Immature natural killer cell (primary cell): ENCODE results near the gene IGSF9. TPM values are rescaled to one million over a fixed set of nuclear protein-coding genes. Genes with fewer than 3 reads are reported as not detected.

Experiments used
- DNase-seq, 3 donors: peaks; one replicate each; pipeline ENCODE4 v3.0.0; 2022; ENCODE audit warnings: mixed read lengths in 1 of 3
- H3K27ac Mint-ChIP-seq, 6 donors: one replicate each; pipeline ENCODE4 v1.8.0; 2020; ENCODE audit warnings: mixed read lengths in 6 of 6, mild to moderate bottlenecking in 5 of 6, inconsistent platforms in 4 of 6, moderate library complexity in 3 of 6
- H3K27me3 Mint-ChIP-seq, 3 donors: one replicate each; pipeline ENCODE4 v1.8.0; 2020 to 2021; ENCODE audit warnings: low read depth in 3 of 3, mild to moderate bottlenecking in 3 of 3, mixed read lengths in 3 of 3, moderate library complexity in 3 of 3, inconsistent platforms in 1 of 3
- H3K36me3 Mint-ChIP-seq, 3 donors: one replicate each; pipeline ENCODE4 v1.8.0; 2020; ENCODE audit warnings: mixed read lengths in 3 of 3, inconsistent platforms in 2 of 3, mild to moderate bottlenecking in 2 of 3
- H3K4me1 Mint-ChIP-seq, 2 donors: one replicate each; pipeline ENCODE4 v1.8.0; 2020; ENCODE audit warnings: inconsistent platforms in 2 of 2, mild to moderate bottlenecking in 2 of 2, mixed read lengths in 2 of 2, moderate library complexity in 1 of 2
- H3K4me3 Mint-ChIP-seq, 5 donors: one replicate each; pipeline ENCODE4 v1.8.0; 2020; ENCODE audit warnings: mild to moderate bottlenecking in 5 of 5, mixed read lengths in 5 of 5, inconsistent platforms in 3 of 5, moderate library complexity in 3 of 5
- H3K9me3 Mint-ChIP-seq, 6 donors: one replicate each; pipeline ENCODE4 v1.8.0; 2020; ENCODE audit warnings: mild to moderate bottlenecking in 6 of 6, mixed read lengths in 6 of 6, inconsistent platforms in 4 of 6, moderate library complexity in 3 of 6
- polyA plus RNA-seq, 3 donors: library from polyadenylated mRNA; unstranded; fragments of 300-500 nt; fragmentation: Illumina TruSeq; gene quantifications; one replicate each; pipeline ENCODE4 v1.2.3, GENCODE V29; 2021

Gene IGSF9
- polyA plus RNA-seq, 3 donors from 2014 or later, result not detected

GRCh38 chr1:159938211-159938852 is 7.1 kb downstream of the IGSF9 start:
- Mint-ChIP-seq H3K4me1 (peaks cover 0 to 4% of the 10 kb centered on the region in 2 donors), H3K27me3 (peaks cover 4 to 14% (median 10%) of the 10 kb centered on the region in 3 donors), H3K27ac (no peak overlapping the region), H3K9me3 (no peaks in the 10 kb centered on the region), H3K4me3 (no peak overlapping the region), H3K36me3 (no peaks in the 10 kb centered on the region)
- no peak for DNase-seq

- no peak overlapping the region for H3K27ac Mint-ChIP-seq
- peaks cover 0 to 4% of the 10 kb centered on the region in 2 donors for H3K4me1 Mint-ChIP-seq
- no peaks in the 10 kb centered on the region for H3K36me3 Mint-ChIP-seq
- no peak overlapping the region for H3K4me3 Mint-ChIP-seq
- peaks cover 4 to 9% (median 8%) of the 10 kb centered on the region in 3 donors for H3K27me3 Mint-ChIP-seq
- DNase-seq, result no peak
- no peaks in the 10 kb centered on the region for H3K9me3 Mint-ChIP-seq
Observed at GRCh38 chr1:159937054-159937750, 8.2 kb downstream of the IGSF9 start.

- Mint-ChIP-seq H3K9me3 (no peaks in the 10 kb centered on the region), H3K4me1 (peaks cover 0 to 4% of the 10 kb centered on the region in 2 donors), H3K4me3 (no peak overlapping the region), H3K36me3 (no peaks in the 10 kb centered on the region), H3K27me3 (peaks cover 4 to 9% (median 8%) of the 10 kb centered on the region in 3 donors), H3K27ac (no peak overlapping the region)
- DNase-seq, result peak; percentile 69 to 75 (median 74)
Observed at GRCh38 chr1:159936273-159936904, 9.0 kb downstream of the IGSF9 start.

DNA sequence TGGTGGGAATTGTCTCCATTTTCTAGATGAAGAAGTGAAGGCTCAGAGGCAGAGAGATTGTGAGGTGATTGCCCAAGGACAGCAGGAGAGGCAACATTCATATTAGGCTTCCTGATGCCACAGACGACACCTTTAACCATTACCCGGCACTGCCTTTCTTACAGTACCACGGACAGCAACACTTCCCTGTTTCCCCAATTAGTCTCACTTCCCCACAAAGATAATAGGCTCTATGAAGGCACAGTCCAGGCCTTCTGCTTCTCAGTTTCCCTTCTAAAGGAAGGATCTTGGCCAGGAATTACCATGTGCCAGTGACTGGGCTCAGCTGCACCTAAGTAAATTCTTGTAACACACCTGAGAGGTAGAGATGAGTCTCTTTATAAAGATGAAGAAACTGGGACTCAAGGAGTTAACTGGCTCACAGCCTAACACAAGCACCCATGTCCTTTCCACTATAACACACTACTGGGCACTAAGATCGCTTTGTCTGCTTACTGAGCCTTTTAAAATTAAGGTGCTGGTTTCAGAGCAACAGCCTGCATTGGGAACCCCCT is 9.6 kb downstream of the IGSF9 start:
- no peak overlapping the region for H3K4me3 Mint-ChIP-seq
- no peaks in the 10 kb centered on the region for H3K36me3 Mint-ChIP-seq
- H3K4me1 Mint-ChIP-seq, result peaks cover 0 to 4% of the 10 kb centered on the region in 2 donors
- no peak overlapping the region for H3K27ac Mint-ChIP-seq
- no peaks in the 10 kb centered on the region for H3K9me3 Mint-ChIP-seq
- peaks cover 4 to 9% (median 8%) of the 10 kb centered on the region in 3 donors for H3K27me3 Mint-ChIP-seq
- DNase-seq, result no peak

DNA sequence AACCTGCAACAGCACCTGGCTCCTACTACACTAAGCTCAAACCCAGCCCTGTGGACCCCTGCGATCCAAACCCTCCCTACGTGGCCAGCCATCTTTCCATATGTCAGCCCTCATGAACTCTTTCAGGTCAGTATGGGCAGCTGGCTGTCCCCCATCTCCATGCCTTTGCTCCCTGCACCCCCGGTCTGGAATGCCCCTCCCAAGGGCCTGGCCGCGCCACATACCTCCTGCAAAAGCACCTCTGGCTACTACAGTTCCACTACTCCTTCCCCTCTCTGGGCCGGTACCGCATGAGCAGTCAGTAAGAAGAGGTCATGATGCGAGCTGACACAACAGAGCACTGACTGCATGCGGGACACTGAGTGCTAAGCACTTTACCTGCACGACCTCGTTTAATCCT is 10.1 kb downstream of the IGSF9 start:
- peak overlapping the region in 1 of 6 donors; percentile 70 for H3K27ac Mint-ChIP-seq
- no peak overlapping the region for H3K4me3 Mint-ChIP-seq
- H3K9me3 Mint-ChIP-seq, result no peaks in the 10 kb centered on the region
- peaks cover 5 to 9% (median 8%) of the 10 kb centered on the region in 3 donors for H3K27me3 Mint-ChIP-seq
- no peak for DNase-seq
- peaks cover 0 to 4% of the 10 kb centered on the region in 2 donors for H3K4me1 Mint-ChIP-seq
- H3K36me3 Mint-ChIP-seq, result no peaks in the 10 kb centered on the region

- H3K36me3 Mint-ChIP-seq, result no peaks in the 10 kb centered on the region
- H3K27ac Mint-ChIP-seq, result peak overlapping the region in 1 of 6 donors; percentile 37
- peaks cover 5 to 8% (median 6%) of the 10 kb centered on the region in 3 donors for H3K27me3 Mint-ChIP-seq
- H3K4me1 Mint-ChIP-seq, result peaks cover 0 to 4% of the 10 kb centered on the region in 2 donors
- H3K9me3 Mint-ChIP-seq, result no peaks in the 10 kb centered on the region
- no peak for DNase-seq
- H3K4me3 Mint-ChIP-seq, result no peak overlapping the region
Observed at GRCh38 chr1:159934136-159935039, 11.0 kb downstream of the IGSF9 start.

DNA sequence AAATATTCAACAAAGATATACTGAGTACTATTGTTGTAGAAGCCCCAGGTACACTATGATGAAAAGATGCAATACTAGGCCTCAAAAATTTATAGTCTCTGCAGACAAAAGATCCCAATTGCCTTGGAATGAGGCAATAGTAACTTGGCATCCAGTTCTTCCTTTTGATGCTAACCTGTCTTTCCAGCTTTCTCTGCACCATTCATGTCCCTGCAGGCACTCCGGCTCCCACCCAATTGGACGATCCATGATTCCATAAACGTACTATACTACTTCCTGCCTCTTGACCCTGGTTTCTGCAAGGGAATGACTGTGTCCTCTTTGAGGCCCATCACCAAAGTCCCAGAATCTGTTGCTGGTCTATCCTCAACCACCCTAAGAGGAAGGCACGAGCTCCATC is 12.1 kb downstream of the IGSF9 start:
- no peaks in the 10 kb centered on the region for H3K9me3 Mint-ChIP-seq
- H3K27ac Mint-ChIP-seq, result no peak overlapping the region
- no peak for DNase-seq
- H3K4me1 Mint-ChIP-seq, result peaks cover 0 to 6% of the 10 kb centered on the region in 2 donors
- H3K36me3 Mint-ChIP-seq, result no peaks in the 10 kb centered on the region
- no peak overlapping the region for H3K4me3 Mint-ChIP-seq
- peaks cover 5 to 6% (median 5%) of the 10 kb centered on the region in 3 donors for H3K27me3 Mint-ChIP-seq

DNA sequence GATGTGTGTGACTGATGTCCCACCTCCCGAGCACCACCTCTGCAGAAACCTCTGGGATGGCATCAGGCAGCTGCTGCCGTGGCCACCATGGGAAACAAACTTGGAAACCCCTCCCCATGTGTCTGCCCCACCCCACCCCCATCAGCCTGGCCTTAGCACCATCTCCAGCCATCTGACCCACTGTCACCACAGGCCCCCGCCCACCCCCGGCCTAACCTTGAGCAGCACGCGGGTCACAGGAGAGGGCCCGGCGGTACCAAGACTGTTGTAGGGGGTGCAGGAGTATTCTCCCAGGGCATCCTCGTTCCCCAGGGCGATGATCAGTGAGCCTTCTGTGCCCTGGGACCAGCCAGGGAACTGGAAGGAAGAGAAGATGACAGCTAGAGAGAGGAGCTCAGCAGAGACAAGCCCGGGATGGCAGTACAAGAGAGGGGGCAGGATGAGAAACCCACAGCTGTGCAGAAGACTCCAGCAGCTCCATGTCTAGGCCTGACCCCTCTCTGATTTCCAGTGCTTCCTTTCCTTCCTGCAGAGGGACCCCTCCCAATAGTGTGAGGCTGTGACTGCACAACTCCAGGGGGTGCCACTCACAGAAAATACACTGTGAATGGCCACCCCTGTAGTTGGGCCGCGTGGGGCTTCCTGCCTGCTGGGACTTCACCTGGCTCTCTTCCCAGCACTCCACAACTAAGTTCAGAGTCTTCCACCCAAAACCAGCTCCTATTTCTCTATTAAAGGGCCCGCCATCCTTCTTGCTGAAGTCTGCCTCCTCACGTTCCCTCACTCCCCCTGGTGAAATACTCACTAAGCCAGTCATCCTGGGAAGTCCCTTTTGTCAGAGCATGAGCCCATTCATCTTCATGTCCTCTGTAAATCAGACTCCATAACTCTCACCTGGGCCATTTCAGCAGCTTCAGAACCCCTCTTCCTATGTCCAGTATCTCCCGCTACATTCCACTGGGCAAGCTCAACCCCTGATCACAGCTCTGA is 12.8 kb downstream of the IGSF9 start:
- Mint-ChIP-seq H3K4me3 (no peak overlapping the region), H3K36me3 (no peaks in the 10 kb centered on the region), H3K27me3 (peaks cover 2 to 5% (median 4%) of the 10 kb centered on the region in 3 donors), H3K27ac (peak overlapping the region in 1 of 6 donors; percentile 72), H3K4me1 (peaks cover 0 to 6% of the 10 kb centered on the region in 2 donors), H3K9me3 (no peaks in the 10 kb centered on the region)
- DNase-seq, result no peak

DNA sequence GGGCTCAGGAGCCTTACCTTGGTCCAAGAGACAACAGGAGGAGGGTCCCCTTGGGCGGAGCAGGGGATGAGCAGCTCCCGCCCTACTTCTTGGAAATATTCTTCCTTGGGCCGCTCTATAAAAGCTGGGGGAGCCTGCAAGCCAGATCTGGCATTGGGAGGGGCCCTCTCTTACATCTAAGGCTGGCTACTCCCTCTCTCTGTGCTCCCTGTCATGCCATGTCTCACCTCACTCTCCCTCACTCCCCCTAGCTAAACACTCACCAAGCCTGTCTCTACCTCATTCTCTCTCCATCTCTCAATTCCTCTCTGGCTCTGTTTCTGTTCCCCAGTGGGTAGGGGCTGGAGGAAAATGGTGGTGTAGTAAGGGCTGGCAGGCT is 13.6 kb downstream of the IGSF9 start:
- Mint-ChIP-seq H3K4me3 (no peak overlapping the region), H3K36me3 (no peaks in the 10 kb centered on the region), H3K27ac (no peak overlapping the region), H3K9me3 (no peaks in the 10 kb centered on the region), H3K27me3 (peaks cover 2 to 5% (median 4%) of the 10 kb centered on the region in 3 donors), H3K4me1 (peaks cover 0 to 6% of the 10 kb centered on the region in 2 donors)
- no peak for DNase-seq

DNA sequence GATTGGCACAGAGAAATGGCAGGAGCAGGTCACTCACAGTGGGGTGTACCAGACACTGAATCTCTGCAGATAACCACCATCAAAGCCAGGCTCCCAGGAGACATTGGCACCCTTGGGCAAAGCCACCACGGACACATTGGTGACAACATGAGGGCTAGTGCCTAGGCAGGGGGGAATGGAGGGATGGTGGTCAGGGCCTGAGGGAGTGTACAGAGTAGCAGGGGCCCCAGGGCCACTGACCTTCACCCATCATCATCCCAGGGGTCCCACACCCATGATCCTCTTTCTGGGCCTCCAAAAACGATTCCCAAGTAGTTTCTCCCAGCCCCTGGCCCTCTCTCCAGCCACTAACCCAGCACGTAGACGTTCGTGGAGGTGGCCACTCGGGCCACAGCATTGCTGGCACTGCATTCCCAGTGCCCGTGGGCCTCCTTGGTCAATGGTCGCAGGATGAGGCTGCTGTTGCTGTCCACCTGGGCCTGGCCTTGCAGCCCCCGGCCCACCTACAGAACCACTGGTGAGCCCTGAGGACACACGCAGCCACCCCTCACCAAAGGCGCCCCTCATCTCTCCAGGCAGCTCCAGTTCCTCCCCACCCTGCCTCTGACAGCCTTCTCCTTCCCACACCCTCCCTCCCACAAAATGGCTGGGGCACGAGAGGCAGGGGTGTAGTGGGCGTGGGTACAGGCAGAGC is 14.2 kb downstream of the IGSF9 start:
- no peak overlapping the region for H3K27ac Mint-ChIP-seq
- no peak overlapping the region for H3K4me3 Mint-ChIP-seq
- no peak for DNase-seq
- H3K27me3 Mint-ChIP-seq, result peaks cover 0 to 3% (median 2%) of the 10 kb centered on the region in 3 donors
- peaks cover 4 to 6% of the 10 kb centered on the region in 2 donors for H3K4me1 Mint-ChIP-seq
- no peaks in the 10 kb centered on the region for H3K36me3 Mint-ChIP-seq
- no peaks in the 10 kb centered on the region for H3K9me3 Mint-ChIP-seq

GRCh38 chr1:159930634-159931033 is 14.8 kb downstream of the IGSF9 start:
- DNase-seq, result no peak

DNA sequence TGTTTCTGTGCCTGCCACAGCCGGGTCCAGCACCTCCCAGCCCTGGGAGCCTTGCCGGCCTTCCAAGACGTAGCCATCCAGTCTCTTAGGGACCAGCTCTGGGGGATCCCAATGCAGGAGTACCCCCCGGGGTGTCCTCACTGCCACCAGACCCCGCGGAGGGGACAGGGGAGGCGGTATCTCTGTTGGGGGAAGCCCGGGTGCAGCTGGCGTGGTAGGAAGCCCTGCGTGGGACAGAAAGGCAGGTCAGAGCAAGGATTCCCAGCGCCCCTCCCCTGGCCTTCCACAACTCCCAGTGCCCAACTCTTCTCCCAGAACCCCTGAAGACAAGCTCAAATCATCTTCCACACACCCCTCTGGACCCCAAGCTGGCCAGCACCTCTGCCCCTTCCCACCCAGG is 15.2 kb downstream of the IGSF9 start:
- Mint-ChIP-seq H3K27me3 (peaks cover 2 to 7% (median 5%) of the 10 kb centered on the region in 3 donors), H3K36me3 (no peaks in the 10 kb centered on the region), H3K4me1 (peaks cover 14 to 15% of the 10 kb centered on the region in 2 donors), H3K9me3 (no peaks in the 10 kb centered on the region), H3K27ac (no peak overlapping the region), H3K4me3 (no peak overlapping the region)
- no peak for DNase-seq

More at GRCh38 chr1:159930634-159931033, 14.8 kb downstream of the IGSF9 start:
- Mint-ChIP-seq H3K9me3 (no peaks in the 10 kb centered on the region), H3K4me3 (no peak overlapping the region), H3K36me3 (no peaks in the 10 kb centered on the region), H3K27ac (peak overlapping the region in 1 of 6 donors; percentile 66), H3K4me1 (peaks cover 10 to 11% of the 10 kb centered on the region in 2 donors), H3K27me3 (peaks cover 0 to 3% (median 3%) of the 10 kb centered on the region in 3 donors)
